ENCODE measurements around the gene RAB30. TPM values are rescaled to one million over a fixed set of nuclear protein-coding genes. Genes with fewer than 3 reads are reported as not detected.

RAB30 gene
- polyA plus RNA-seq, 3 donors, result 0.11 to 0.67 (median 0.54) TPM

DNA sequence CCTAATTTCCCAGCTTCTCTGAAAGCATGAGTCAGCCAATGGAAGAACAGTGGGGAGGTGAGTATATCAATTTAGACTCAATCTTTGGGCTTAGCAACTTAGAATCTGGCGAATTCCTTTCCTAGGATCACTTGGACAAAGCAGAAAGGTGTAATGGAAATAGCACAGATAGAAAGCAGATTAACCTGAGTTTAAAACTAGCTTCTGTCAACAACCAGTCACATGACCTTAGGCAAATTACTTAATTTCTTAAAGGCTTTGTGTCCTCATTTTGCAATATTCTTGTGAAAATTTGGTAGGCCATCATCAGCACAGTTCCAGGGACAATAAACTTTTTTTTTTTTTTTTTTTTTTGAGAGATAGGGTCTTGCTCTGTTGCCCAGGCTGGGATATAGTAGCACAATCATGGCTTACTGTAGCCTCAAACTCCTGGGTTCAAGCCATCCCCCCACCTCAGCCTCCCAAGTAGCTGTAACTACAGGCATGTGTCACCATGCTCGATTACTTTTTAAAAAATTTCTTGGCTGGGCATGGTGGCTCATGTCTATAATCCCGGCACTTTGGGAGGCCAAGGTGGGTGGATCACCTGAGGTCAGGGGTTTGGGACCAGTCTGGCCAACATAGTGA, 44.4 kb upstream of the RAB30 start:
- Mint-ChIP-seq H3K4me3 (peak overlapping the region in 1 of 2 donors; percentile 97), H3K9me3 (no peaks in the 10 kb centered on the region), H3K36me3 (peaks cover 0 to 5% of the 10 kb centered on the region in 2 donors), H3K4me1 (peaks cover 38% of the 10 kb centered on the region), H3K27ac (peak overlapping the region in 3 of 7 donors; percentile 20 to 90 (median 83)), H3K27me3 (ENCODE audit: low read depth in 3 of 3) (peaks cover 0 to 1% (median 1%) of the 10 kb centered on the region in 3 donors)
- TF ChIP-seq CTCF (IDR thresholded peaks at IDR 0.05), result no peak
- Histone ChIP-seq H3K4me2 (replicated peaks; ENCODE audit: extremely low read depth, low read length, poor library complexity, severe bottlenecking) (peak overlapping the region; percentile 60), H3K4me1 (ENCODE audit: control insufficient read depth in 1 of 2, insufficient read depth in 2 of 2, low read length in 2 of 2) (peaks cover 19 to 22% of the 10 kb centered on the region in 2 donors), H3K9me3 (replicated peaks in 1 of 2; ENCODE audit: control insufficient read depth in 1 of 2, insufficient read depth in 1 of 2, low read length in 2 of 2) (no peaks in the 10 kb centered on the region), H3K27ac (ENCODE audit: low read depth in 1 of 2, low read length in 2 of 2) (peak overlapping the region; percentile 16 to 72), H3K4me3 (replicated peaks in 1 of 3; ENCODE audit: low read depth in 2 of 3, low read length in 3 of 3) (peak overlapping the region in 2 of 3 experiments; percentile 44 to 71), H3K9ac (ENCODE audit: insufficient read depth, low read length, poor library complexity, severe bottlenecking) (peak overlapping the region; percentile 61), H2AFZ (ENCODE audit: insufficient read depth, low read depth, low read length, poor library complexity, severe bottlenecking) (peak overlapping the region; percentile 53), H3K36me3 (replicated peaks in 1 of 2; ENCODE audit: control insufficient read depth in 1 of 2, insufficient read depth in 2 of 2, low read length in 2 of 2) (no peaks in the 10 kb centered on the region), H3K79me2 (ENCODE audit: insufficient read depth, low read length) (peaks cover 6% of the 10 kb centered on the region), H3K27me3 (ENCODE audit: control insufficient read depth in 2 of 2, insufficient read depth in 2 of 2, low read length in 2 of 2) (no peaks in the 10 kb centered on the region), H4K20me1 (ENCODE audit: insufficient read depth, low read length) (no peaks in the 10 kb centered on the region)
- peak; percentile 15 to 34 (median 20) for DNase-seq
- no CpG with 5 or more reads among the region's 3 CpGs for WGBS (ENCODE audit: insufficient coverage)
- intact Hi-C loops (cut with micrococcal nuclease), result no loop called here

GRCh38 chr11:83115551-83115950, 43.9 kb upstream of the RAB30 start:
- no peak for DNase-seq
- Mint-ChIP-seq H3K4me3 (peak overlapping the region in 1 of 2 donors; percentile 69), H3K27ac (peak overlapping the region in 1 of 7 donors; percentile 44), H3K9me3 (no peaks in the 10 kb centered on the region), H3K36me3 (peaks cover 0 to 10% of the 10 kb centered on the region in 2 donors), H3K27me3 (ENCODE audit: low read depth in 3 of 3) (peaks cover 0 to 1% (median 1%) of the 10 kb centered on the region in 3 donors), H3K4me1 (peaks cover 38% of the 10 kb centered on the region)
- Histone ChIP-seq H3K9ac (ENCODE audit: insufficient read depth, low read length, poor library complexity, severe bottlenecking) (no peak overlapping the region), H3K36me3 (replicated peaks in 1 of 2; ENCODE audit: control insufficient read depth in 1 of 2, insufficient read depth in 2 of 2, low read length in 2 of 2) (no peaks in the 10 kb centered on the region), H3K79me2 (ENCODE audit: insufficient read depth, low read length) (peaks cover 6% of the 10 kb centered on the region), H3K9me3 (replicated peaks in 1 of 2; ENCODE audit: control insufficient read depth in 1 of 2, insufficient read depth in 1 of 2, low read length in 2 of 2) (no peaks in the 10 kb centered on the region), H3K27me3 (ENCODE audit: control insufficient read depth in 2 of 2, insufficient read depth in 2 of 2, low read length in 2 of 2) (no peaks in the 10 kb centered on the region), H3K4me2 (replicated peaks; ENCODE audit: extremely low read depth, low read length, poor library complexity, severe bottlenecking) (peak overlapping the region; percentile 60), H2AFZ (ENCODE audit: insufficient read depth, low read depth, low read length, poor library complexity, severe bottlenecking) (peak overlapping the region; percentile 37), H3K4me1 (ENCODE audit: control insufficient read depth in 1 of 2, insufficient read depth in 2 of 2, low read length in 2 of 2) (peaks cover 19 to 22% of the 10 kb centered on the region in 2 donors), H4K20me1 (ENCODE audit: insufficient read depth, low read length) (no peaks in the 10 kb centered on the region), H3K4me3 (replicated peaks in 1 of 3; ENCODE audit: low read depth in 2 of 3, low read length in 3 of 3) (peak overlapping the region in 1 of 3 experiments; percentile 71), H3K27ac (ENCODE audit: low read depth in 1 of 2, low read length in 2 of 2) (no peak overlapping the region)
- intact Hi-C loops (cut with micrococcal nuclease), result no loop called here
- TF ChIP-seq CTCF (IDR thresholded peaks at IDR 0.05), result no peak
- WGBS (ENCODE audit: insufficient coverage), result 100% methylated on average over 5 of the region's 5 CpGs

All from CD14-positive monocyte (primary cell).